GM12865 (cell line): ENCODE results near the gene NR1H3.
A peak's percentile ranks its signal among the peaks of the same experiment; 100 is the strongest.

Source experiments
- DNase-seq: peaks from one replicate; pipeline ENCODE4 v3.0.0; 2010; ENCODE audit warnings: low read depth
- H3K4me3 ChIP-seq: 2 replicates; pipeline ENCODE4 v1.5.1; 2011; ENCODE audit warnings: mild to moderate bottlenecking, low read depth, low read length, control low read depth
- TF ChIP-seq, protein P1 (sequence below): IDR thresholded peaks from 2 replicates; pipeline ENCODE4 v1.5.1; 2011; ENCODE audit warnings: low read length, control low read depth, low read depth, inconsistent platforms; ENCODE audit not compliant: insufficient read depth; ENCODE audit errors: missing control alignments

NR1H3 gene

DNA sequence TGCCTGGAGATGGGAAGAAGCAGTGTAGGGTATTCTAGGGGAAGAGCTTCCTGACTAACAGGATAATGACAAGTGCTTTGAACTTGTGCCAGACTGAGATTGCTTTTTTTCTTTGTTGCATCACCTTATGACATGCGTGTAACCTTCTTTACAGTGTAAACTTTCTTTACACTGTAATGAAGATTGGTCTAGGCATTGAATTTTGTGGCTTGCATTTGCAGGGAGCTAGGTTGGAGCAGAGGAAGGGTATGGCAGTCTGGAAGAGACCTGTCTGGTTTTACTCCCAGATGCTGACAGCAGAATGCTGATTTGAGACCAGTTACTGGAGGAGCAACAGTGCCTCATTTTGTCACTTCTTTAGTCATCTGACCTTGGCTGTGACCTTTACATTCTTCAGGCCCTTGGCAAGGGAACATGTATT lies 37.4 kb upstream of the NR1H3 start:
- H3K4me3 ChIP-seq = no peak overlapping the region
- TF ChIP-seq, protein P1, sequence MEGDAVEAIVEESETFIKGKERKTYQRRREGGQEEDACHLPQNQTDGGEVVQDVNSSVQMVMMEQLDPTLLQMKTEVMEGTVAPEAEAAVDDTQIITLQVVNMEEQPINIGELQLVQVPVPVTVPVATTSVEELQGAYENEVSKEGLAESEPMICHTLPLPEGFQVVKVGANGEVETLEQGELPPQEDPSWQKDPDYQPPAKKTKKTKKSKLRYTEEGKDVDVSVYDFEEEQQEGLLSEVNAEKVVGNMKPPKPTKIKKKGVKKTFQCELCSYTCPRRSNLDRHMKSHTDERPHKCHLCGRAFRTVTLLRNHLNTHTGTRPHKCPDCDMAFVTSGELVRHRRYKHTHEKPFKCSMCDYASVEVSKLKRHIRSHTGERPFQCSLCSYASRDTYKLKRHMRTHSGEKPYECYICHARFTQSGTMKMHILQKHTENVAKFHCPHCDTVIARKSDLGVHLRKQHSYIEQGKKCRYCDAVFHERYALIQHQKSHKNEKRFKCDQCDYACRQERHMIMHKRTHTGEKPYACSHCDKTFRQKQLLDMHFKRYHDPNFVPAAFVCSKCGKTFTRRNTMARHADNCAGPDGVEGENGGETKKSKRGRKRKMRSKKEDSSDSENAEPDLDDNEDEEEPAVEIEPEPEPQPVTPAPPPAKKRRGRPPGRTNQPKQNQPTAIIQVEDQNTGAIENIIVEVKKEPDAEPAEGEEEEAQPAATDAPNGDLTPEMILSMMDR = no peak
- DNase-seq = no peak

- no peak for DNase-seq
- TF ChIP-seq, protein P1 = no peak
- H3K4me3 ChIP-seq = no peak overlapping the region
Observed at GRCh38 chr11:47222696-47223095, 35.1 kb upstream of the NR1H3 start.

DNA sequence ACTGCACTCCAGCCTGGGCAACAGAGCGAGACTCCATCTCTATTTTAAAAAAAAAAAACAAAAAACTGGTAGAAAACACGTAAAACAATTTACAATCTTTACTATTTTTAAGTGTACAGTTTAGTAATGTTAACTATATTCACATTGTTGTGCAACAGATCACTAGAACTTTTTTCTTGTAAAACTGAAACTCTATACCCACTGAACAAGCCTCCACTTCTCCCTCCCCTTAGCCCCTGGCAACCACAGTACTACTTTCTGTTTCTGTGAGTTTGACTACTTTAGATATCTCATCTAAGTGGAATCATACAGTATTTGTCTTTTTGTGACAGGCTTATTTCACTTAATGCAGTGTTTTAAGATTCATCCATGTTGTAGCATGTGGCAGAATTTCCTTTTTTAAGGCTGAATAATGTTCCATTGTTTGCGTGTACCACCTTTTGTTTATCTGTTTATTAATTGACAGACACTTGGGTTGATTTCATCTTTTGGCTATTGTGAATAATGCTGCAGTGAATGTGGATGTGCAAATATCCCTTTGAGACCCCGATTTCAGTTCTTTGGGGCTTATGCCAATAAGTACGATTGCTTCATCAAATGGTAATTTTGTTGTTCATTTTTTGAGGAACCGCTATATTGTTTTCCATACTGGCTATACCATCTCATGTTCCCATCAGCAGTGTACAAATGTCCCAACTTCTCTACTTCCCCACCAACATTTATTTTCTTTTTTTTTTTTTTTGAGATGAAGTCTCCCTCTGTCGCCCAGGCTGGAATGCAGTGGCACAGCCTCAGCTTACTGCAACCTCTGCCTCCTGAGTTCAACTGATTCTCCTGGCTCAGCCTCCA lies 32.0 kb upstream of the NR1H3 start:
- H3K4me3 ChIP-seq = no peak overlapping the region
- TF ChIP-seq, protein P1 = no peak
- DNase-seq = peak; percentile 67

GRCh38 chr11:47229161-47229560 lies 28.6 kb upstream of the NR1H3 start:
- DNase-seq = no peak
- TF ChIP-seq, protein P1 = no peak
- no peak overlapping the region for H3K4me3 ChIP-seq

DNA sequence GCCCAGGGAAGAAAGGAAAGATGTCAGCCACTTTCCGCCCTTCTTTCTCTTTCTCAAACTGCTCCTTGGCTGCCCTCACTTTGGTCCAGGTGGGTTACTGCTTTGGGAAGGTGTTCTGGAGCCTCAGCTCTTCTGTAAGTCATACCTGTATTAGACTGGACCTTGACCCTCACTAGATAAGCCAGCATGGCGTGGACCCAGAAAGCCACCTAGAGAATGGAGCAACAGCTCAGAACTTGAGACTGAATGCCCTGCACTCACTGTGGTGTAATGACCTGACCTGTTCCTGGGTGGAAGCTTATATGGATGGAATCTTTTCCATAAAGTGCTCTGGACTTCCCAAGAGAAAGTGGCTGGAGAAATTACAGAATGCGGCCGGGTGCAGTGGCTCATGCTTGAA lies 24.7 kb upstream of the NR1H3 start:
- TF ChIP-seq, protein P1 = no peak
- DNase-seq = no peak

GRCh38 chr11:47233989-47234668 lies 23.7 kb upstream of the NR1H3 start:
- H3K4me3 ChIP-seq = no peak overlapping the region
- no peak for DNase-seq
- TF ChIP-seq, protein P1 = no peak

More for the DNA sequence above, 24.7 kb upstream of the NR1H3 start:
- H3K4me3 ChIP-seq = no peak overlapping the region
